Mesendoderm (in vitro differentiated cells): ENCODE data around the gene VPS4B.
"Not testable (repeated sequence)": the region's sequence is repeated elsewhere in the genome, so short reads cannot be mapped to it uniquely, and the experiment has no call there.

Experiments
- DNase-seq: peaks from one replicate; pipeline ENCODE4 v3.0.0; 2013
- H2AK5ac ChIP-seq: 2 replicates; pipeline ENCODE4 v1.6.1; 2013; ENCODE audit warnings: low read length, inconsistent platforms
- H2BK120ac ChIP-seq: 2 replicates; pipeline ENCODE4 v1.6.1; 2013; ENCODE audit warnings: low read depth, mild to moderate bottlenecking, low read length, moderate library complexity, mixed read lengths
- H2BK15ac ChIP-seq: replicated peaks from 2 replicates; pipeline ENCODE4 v1.6.1; 2013; ENCODE audit warnings: low read depth, mild to moderate bottlenecking, moderate library complexity
- H2BK5ac ChIP-seq: 2 replicates; pipeline ENCODE4 v1.6.1; 2013; ENCODE audit warnings: low read length, inconsistent platforms
- H3K18ac ChIP-seq: 2 replicates; pipeline ENCODE4 v1.6.1; 2013; ENCODE audit warnings: mild to moderate bottlenecking, low read length, mixed read lengths
- H3K23ac ChIP-seq: one replicate; pipeline ENCODE4 v1.6.1; 2013; ENCODE audit warnings: low read length
- H3K27ac ChIP-seq: 2 replicates; pipeline ENCODE4 v1.5.1; 2013; ENCODE audit warnings: low read depth, mild to moderate bottlenecking, inconsistent platforms, low read length, moderate library complexity
- H3K27me3 ChIP-seq: 2 replicates; pipeline ENCODE4 v1.6.1; 2013; ENCODE audit warnings: low read length, control low read depth, mild to moderate bottlenecking, inconsistent platforms; ENCODE audit not compliant: insufficient read depth, poor library complexity
- H3K36me3 ChIP-seq: 2 replicates; pipeline ENCODE4 v1.6.1; 2013; ENCODE audit warnings: low read length, inconsistent platforms; ENCODE audit not compliant: control insufficient read depth, insufficient read depth
- H3K4ac ChIP-seq: one replicate; pipeline ENCODE4 v1.6.1; 2013; ENCODE audit warnings: low read depth, mild to moderate bottlenecking, low read length, moderate library complexity
- H3K4me1 ChIP-seq: 2 replicates; pipeline ENCODE4 v1.6.1; 2013; ENCODE audit warnings: low read depth, low read length, inconsistent platforms; ENCODE audit not compliant: control insufficient read depth
- H3K4me2 ChIP-seq: 2 replicates; pipeline ENCODE4 v1.6.1; 2013; ENCODE audit warnings: low read length
- H3K4me3 ChIP-seq: 2 replicates; pipeline ENCODE4 v1.5.1; 2013; ENCODE audit warnings: mild to moderate bottlenecking, low read length
- H3K56ac ChIP-seq: one replicate; pipeline ENCODE4 v1.6.1; 2013; ENCODE audit warnings: low read length
- H3K79me1 ChIP-seq: 2 replicates; pipeline ENCODE4 v1.6.1; 2013; ENCODE audit warnings: low read length, inconsistent platforms
- H3K79me2 ChIP-seq: 2 replicates; pipeline ENCODE4 v1.6.1; 2013; ENCODE audit warnings: mild to moderate bottlenecking, low read length; ENCODE audit not compliant: control insufficient read depth, insufficient read depth
- H3K9ac ChIP-seq: 2 replicates; pipeline ENCODE4 v1.6.1; 2013; ENCODE audit warnings: low read length, inconsistent platforms
- H4K5ac ChIP-seq: one replicate; pipeline ENCODE4 v1.6.1; 2013; ENCODE audit warnings: low read length
- H4K8ac ChIP-seq: one replicate; pipeline ENCODE4 v1.6.1; 2013; ENCODE audit warnings: low read depth, mild to moderate bottlenecking, control low read depth, low read length, moderate library complexity
- WGBS: extraction: QIAGEN DNeasy Blood & Tissue Kit; methylation state at CpG from one replicate; pipeline ENCODE4 v1.1.7; 2013; ENCODE audit warnings: low lambda C conversion rate, missing lambda C conversion rate; ENCODE audit not compliant: insufficient coverage; ENCODE audit errors: extremely low coverage; 5-methylcytosine and 5-hydroxymethylcytosine counted together

Gene VPS4B

DNA sequence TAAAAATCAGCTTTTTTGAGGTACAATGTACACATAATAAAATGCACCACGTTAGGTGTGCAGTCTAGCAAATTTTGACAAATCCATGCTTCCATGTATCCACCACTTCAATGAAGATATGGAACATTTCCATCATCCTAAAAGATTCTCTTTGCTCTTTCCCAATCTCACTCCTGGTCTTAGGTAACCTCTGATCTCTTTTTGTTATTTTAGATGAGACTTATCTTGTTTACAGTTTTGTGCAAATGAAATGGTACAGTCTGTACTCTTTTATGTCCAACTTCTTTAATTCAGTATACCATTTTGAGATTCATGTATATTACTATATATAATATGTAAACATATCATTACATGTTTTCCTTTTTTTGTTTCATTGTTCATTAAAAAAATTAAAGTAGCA lies 38.1 kb upstream of the VPS4B start:
- DNase-seq = no peak
- Histone ChIP-seq H3K4ac (no peak overlapping the region), H3K4me2 (no peak overlapping the region), H4K5ac (no peak overlapping the region), H2BK5ac (no peak overlapping the region), H3K27ac (no peak overlapping the region), H3K27me3 (no peaks in the 10 kb centered on the region), H3K4me1 (no peaks in the 10 kb centered on the region), H3K23ac (no peak overlapping the region), H2AK5ac (no peak overlapping the region), H2BK15ac (no peak overlapping the region), H2BK120ac (no peak overlapping the region), H3K36me3 (no peaks in the 10 kb centered on the region), H3K4me3 (no peak overlapping the region), H3K18ac (no peak overlapping the region), H4K8ac (no peak overlapping the region), H3K9ac (no peak overlapping the region), H3K79me2 (no peaks in the 10 kb centered on the region), H3K56ac (no peak overlapping the region), H3K79me1 (no peaks in the 10 kb centered on the region)
- WGBS = no CpG with 5 or more reads among the region's 1 CpG

GRCh38 chr18:63457977-63458376 lies 35.7 kb upstream of the VPS4B start:
- Histone ChIP-seq H4K8ac (no peak overlapping the region), H3K27ac (no peak overlapping the region), H3K18ac (no peak overlapping the region), H3K27me3 (no peaks in the 10 kb centered on the region), H3K79me2 (no peaks in the 10 kb centered on the region), H2BK5ac (no peak overlapping the region), H3K23ac (no peak overlapping the region), H3K4ac (no peak overlapping the region), H3K56ac (no peak overlapping the region), H3K4me3 (no peak overlapping the region), H3K4me2 (no peak overlapping the region), H3K4me1 (no peaks in the 10 kb centered on the region), H3K36me3 (no peaks in the 10 kb centered on the region), H2BK120ac (no peak overlapping the region), H2BK15ac (no peak overlapping the region), H3K79me1 (no peaks in the 10 kb centered on the region), H2AK5ac (no peak overlapping the region), H4K5ac (no peak overlapping the region), H3K9ac (no peak overlapping the region)
- WGBS = no CpG with 5 or more reads among the region's 6 CpGs
- DNase-seq = no peak

- Histone ChIP-seq H3K27me3 (no peaks in the 10 kb centered on the region), H4K8ac (no peak overlapping the region), H3K36me3 (no peaks in the 10 kb centered on the region), H3K79me1 (no peaks in the 10 kb centered on the region), H3K4me3 (no peak overlapping the region), H3K56ac (no peak overlapping the region), H2BK5ac (no peak overlapping the region), H3K27ac (no peak overlapping the region), H3K23ac (no peak overlapping the region), H2BK120ac (no peak overlapping the region), H3K4me1 (no peaks in the 10 kb centered on the region), H4K5ac (no peak overlapping the region), H3K18ac (no peak overlapping the region), H3K79me2 (no peaks in the 10 kb centered on the region), H3K4me2 (no peak overlapping the region), H2BK15ac (no peak overlapping the region), H2AK5ac (no peak overlapping the region), H3K9ac (no peak overlapping the region), H3K4ac (no peak overlapping the region)
- WGBS = no CpG with 5 or more reads among the region's 8 CpGs
- DNase-seq = no peak
These were observed 32.2 kb upstream of the VPS4B start for GRCh38 chr18:63454497-63454896.

DNA sequence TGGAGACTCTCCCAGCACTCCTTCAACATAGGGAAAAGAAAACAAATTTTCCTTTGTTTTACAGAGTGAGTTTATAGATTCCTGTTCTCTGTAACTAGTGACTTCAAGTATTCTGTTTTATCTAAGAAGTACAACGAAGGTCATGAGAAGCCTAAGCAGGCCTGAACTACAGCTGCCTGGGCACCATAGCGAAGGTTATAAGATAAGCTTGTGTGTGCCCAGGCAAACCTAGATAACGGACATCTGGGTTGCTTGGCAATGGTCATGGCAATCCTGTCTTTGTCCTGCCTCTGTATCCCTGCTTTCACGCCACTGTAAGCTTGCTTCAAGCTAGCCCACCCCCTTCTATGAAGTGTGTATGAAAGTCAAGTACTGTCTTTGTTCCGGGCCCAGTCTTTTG lies 30.5 kb upstream of the VPS4B start:
- H3K36me3 ChIP-seq, H2BK120ac ChIP-seq, H3K4me2 ChIP-seq, H2BK15ac ChIP-seq, H3K27me3 ChIP-seq, H3K27ac ChIP-seq, H3K4ac ChIP-seq, H3K79me2 ChIP-seq, DNase-seq, H4K8ac ChIP-seq, H3K4me3 ChIP-seq, H3K56ac ChIP-seq, H3K18ac ChIP-seq, H3K23ac ChIP-seq, H4K5ac ChIP-seq, H2BK5ac ChIP-seq, H3K9ac ChIP-seq, H3K79me1 ChIP-seq, H2AK5ac ChIP-seq, H3K4me1 ChIP-seq: not testable (repeated sequence)
- no CpG with 5 or more reads among the region's 5 CpGs for WGBS

- no peak overlapping the region for H4K8ac ChIP-seq
- H3K56ac ChIP-seq = no peak overlapping the region
- no peak overlapping the region for H4K5ac ChIP-seq
- DNase-seq = no peak
- no peak overlapping the region for H3K27ac ChIP-seq
- no peak overlapping the region for H3K23ac ChIP-seq
- no peak overlapping the region for H3K4me3 ChIP-seq
- no peak overlapping the region for H2AK5ac ChIP-seq
- no peak overlapping the region for H2BK120ac ChIP-seq
- no peaks in the 10 kb centered on the region for H3K27me3 ChIP-seq
- no peak overlapping the region for H2BK5ac ChIP-seq
- H2BK15ac ChIP-seq = no peak overlapping the region
- H3K9ac ChIP-seq = no peak overlapping the region
- no peaks in the 10 kb centered on the region for H3K79me2 ChIP-seq
- no peak overlapping the region for H3K4me2 ChIP-seq
- H3K4me1 ChIP-seq = no peaks in the 10 kb centered on the region
- H3K18ac ChIP-seq = no peak overlapping the region
- H3K4ac ChIP-seq = no peak overlapping the region
- H3K79me1 ChIP-seq = no peaks in the 10 kb centered on the region
- no CpG with 5 or more reads among the region's 9 CpGs for WGBS
- no peaks in the 10 kb centered on the region for H3K36me3 ChIP-seq
These were observed 29.8 kb upstream of the VPS4B start for GRCh38 chr18:63451799-63452660.

DNA sequence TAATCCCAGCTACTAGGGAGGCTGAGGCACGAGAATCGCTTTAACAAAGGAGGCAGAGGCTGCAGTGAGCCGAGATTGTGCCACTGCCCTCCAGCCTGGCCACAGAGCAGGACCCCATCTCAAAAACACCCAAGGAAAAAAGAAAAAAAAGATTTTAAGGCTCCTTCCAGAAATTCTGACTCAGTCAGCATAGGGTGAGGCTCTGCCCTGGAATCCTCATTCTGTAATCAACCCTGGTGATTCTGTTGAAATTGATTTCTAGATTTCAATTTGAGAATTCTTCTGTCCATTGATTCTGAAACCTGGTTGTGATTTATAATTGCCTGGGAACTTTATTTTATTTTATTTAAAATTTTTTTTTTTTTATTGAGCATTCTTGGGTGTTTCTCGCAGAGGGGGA lies 27.1 kb upstream of the VPS4B start:
- no peak overlapping the region for H2AK5ac ChIP-seq
- WGBS = no CpG with 5 or more reads among the region's 4 CpGs

More for the DNA sequence above, 27.1 kb upstream of the VPS4B start:
- Histone ChIP-seq H3K4me2 (no peak overlapping the region), H3K23ac (no peak overlapping the region), H3K9ac (no peak overlapping the region), H4K8ac (no peak overlapping the region), H3K27ac (no peak overlapping the region), H2BK120ac (no peak overlapping the region), H3K36me3 (no peaks in the 10 kb centered on the region), H3K56ac (no peak overlapping the region), H4K5ac (no peak overlapping the region), H3K79me2 (no peaks in the 10 kb centered on the region), H3K4ac (no peak overlapping the region), H3K4me3 (no peak overlapping the region), H3K4me1 (no peaks in the 10 kb centered on the region), H2BK5ac (no peak overlapping the region), H3K18ac (no peak overlapping the region), H3K27me3 (no peaks in the 10 kb centered on the region), H3K79me1 (no peaks in the 10 kb centered on the region), H2BK15ac (no peak overlapping the region)
- no peak for DNase-seq
